CD14-positive monocyte (primary cell): ENCODE data around the gene NINJ1. TPM values are rescaled to one million over a fixed set of nuclear protein-coding genes. Genes with fewer than 3 reads are reported as not detected.

ENCODE experiments used
- DNase-seq, 3 donors: peaks; one replicate each; pipeline ENCODE4 v3.0.0-alpha.2; 2011 to 2022
- H2AFZ ChIP-seq: 2 replicates; pipeline ENCODE4 v1.6.0; 2012; ENCODE audit warnings: mild to moderate bottlenecking, low read depth, low read length, inconsistent platforms; ENCODE audit not compliant: insufficient read depth, poor library complexity, severe bottlenecking
- H3K27ac ChIP-seq, 2 donors: 1 replicate in 1 of 2; 2 replicates in 1 of 2; pipeline ENCODE4 v1.5.1; 2012 to 2013; ENCODE audit warnings: low read length in 2 of 2, control low read depth in 1 of 2, inconsistent platforms in 1 of 2, low read depth in 1 of 2, mild to moderate bottlenecking in 1 of 2
- H3K27me3 ChIP-seq, 2 donors: one replicate each; pipeline versions ENCODE4 v1.6.0 to v1.6.1; 2011 to 2013; ENCODE audit warnings: low read length in 2 of 2; ENCODE audit not compliant: control insufficient read depth in 2 of 2, insufficient read depth in 2 of 2
- H3K36me3 ChIP-seq, 2 donors: replicated peaks in 1 of 2; 1 replicate in 1 of 2; 2 replicates in 1 of 2; pipeline versions ENCODE4 v1.5.1 to v1.6.1; 2012 to 2013; ENCODE audit warnings: low read length in 2 of 2, control low read depth in 1 of 2, inconsistent platforms in 1 of 2, mild to moderate bottlenecking in 1 of 2; ENCODE audit not compliant: insufficient read depth in 2 of 2, control insufficient read depth in 1 of 2
- H3K4me1 ChIP-seq, 2 donors: 1 replicate in 1 of 2; 2 replicates in 1 of 2; pipeline versions ENCODE4 v1.5.1 to v1.6.1; 2012 to 2013; ENCODE audit warnings: low read length in 2 of 2, control low read depth in 1 of 2, inconsistent platforms in 1 of 2, mild to moderate bottlenecking in 1 of 2, moderate library complexity in 1 of 2; ENCODE audit not compliant: insufficient read depth in 2 of 2, control insufficient read depth in 1 of 2
- H3K4me2 ChIP-seq: replicated peaks from 2 replicates; pipeline ENCODE3; 2012; ENCODE audit warnings: low read length, moderate library complexity, mild to moderate bottlenecking; ENCODE audit not compliant: poor library complexity, severe bottlenecking; ENCODE audit errors: extremely low read depth
- H3K4me3 ChIP-seq, 3 experiments: fragments of 200-600 bp in 1 of 3; sonication (generic) in 1 of 3; replicated peaks in 1 of 3; 1 replicate in 2 of 3; 2 replicates in 1 of 3; pipeline ENCODE4 v1.5.1; 2011 to 2013; ENCODE audit warnings: low read length in 3 of 3, mild to moderate bottlenecking in 3 of 3, control low read depth in 2 of 3, low read depth in 2 of 3, inconsistent platforms in 1 of 3, moderate library complexity in 1 of 3
- H3K79me2 ChIP-seq: 2 replicates; pipeline ENCODE4 v1.6.0; 2012; ENCODE audit warnings: mild to moderate bottlenecking, control low read depth, inconsistent platforms, low read length, moderate library complexity; ENCODE audit not compliant: insufficient read depth
- H3K9ac ChIP-seq: 2 replicates; pipeline ENCODE4 v1.6.0; 2017; ENCODE audit warnings: low read length, mild to moderate bottlenecking; ENCODE audit not compliant: insufficient read depth, poor library complexity, severe bottlenecking
- H3K9me3 ChIP-seq, 2 donors: replicated peaks in 1 of 2; 1 replicate in 1 of 2; 2 replicates in 1 of 2; pipeline versions ENCODE4 v1.5.1 to v1.6.1; 2012 to 2013; ENCODE audit warnings: low read length in 2 of 2, control low read depth in 1 of 2; ENCODE audit not compliant: control insufficient read depth in 1 of 2, insufficient read depth in 1 of 2
- H4K20me1 ChIP-seq: 2 replicates; pipeline ENCODE4 v1.6.0; 2012; ENCODE audit warnings: mild to moderate bottlenecking, low read length, control low read depth, moderate library complexity; ENCODE audit not compliant: insufficient read depth
- H3K27ac Mint-ChIP-seq, 7 donors: one replicate each; pipeline ENCODE4 v1.8.0; 2020; ENCODE audit warnings: mild to moderate bottlenecking in 7 of 7, mixed read lengths in 7 of 7, moderate library complexity in 6 of 7, inconsistent platforms in 2 of 7
- H3K27me3 Mint-ChIP-seq, 3 donors: one replicate each; pipeline ENCODE4 v1.8.0; 2021 to 2022; ENCODE audit warnings: low read depth in 3 of 3, mild to moderate bottlenecking in 3 of 3, mixed read lengths in 3 of 3, moderate library complexity in 3 of 3, inconsistent platforms in 1 of 3
- H3K36me3 Mint-ChIP-seq, 2 donors: one replicate each; pipeline ENCODE4 v1.8.0; 2020; ENCODE audit warnings: mixed read lengths in 2 of 2, inconsistent platforms in 1 of 2, mild to moderate bottlenecking in 1 of 2
- H3K4me1 Mint-ChIP-seq: one replicate; pipeline ENCODE4 v1.8.0; 2020; ENCODE audit warnings: mild to moderate bottlenecking, mixed read lengths
- H3K4me3 Mint-ChIP-seq, 2 donors: one replicate each; pipeline ENCODE4 v1.8.0; 2020; ENCODE audit warnings: mild to moderate bottlenecking in 2 of 2, mixed read lengths in 2 of 2, moderate library complexity in 1 of 2
- H3K9me3 Mint-ChIP-seq, 7 donors: one replicate each; pipeline ENCODE4 v1.8.0; 2020 to 2022; ENCODE audit warnings: mixed read lengths in 7 of 7, mild to moderate bottlenecking in 6 of 7, moderate library complexity in 6 of 7, inconsistent platforms in 2 of 7
- WGBS: methylation state at CpG from one replicate; pipeline ENCODE4 v1.1.5; 2013; ENCODE audit warnings: missing lambda C conversion rate; ENCODE audit not compliant: insufficient coverage; 5-methylcytosine and 5-hydroxymethylcytosine counted together
- intact Hi-C, 2 donors: fragments of 100-400 bp; cut with micrococcal nuclease; formaldehyde crosslinking; loops; one replicate each; pipeline versions ENCODE4 v1.15.0 to v1.15.1; 2023
- polyA plus RNA-seq, 3 donors: library from polyadenylated mRNA; depleted of rRNA in 1 of 3; unstranded in 2 of 3; stranded (reverse) in 1 of 3; fragments of 300-500 nt in 2 of 3; fragments of >200 nt in 1 of 3; fragmentation: Illumina TruSeq in 2 of 3; gene quantifications; 1 replicate in 2 of 3; 2 replicates in 1 of 3; pipeline ENCODE4 v1.2.3, GENCODE V29; 2012 to 2021
- TF ChIP-seq, protein P1 (sequence below): fragments of 200-600 bp; IDR thresholded peaks from one replicate; pipeline ENCODE4 v1.8.0; 2022; ENCODE audit warnings: antibody characterized with exemption, mild to moderate bottlenecking

NINJ1 gene
- polyA plus RNA-seq, 3 donors = 290 to 610 (median 469) TPM

DNA sequence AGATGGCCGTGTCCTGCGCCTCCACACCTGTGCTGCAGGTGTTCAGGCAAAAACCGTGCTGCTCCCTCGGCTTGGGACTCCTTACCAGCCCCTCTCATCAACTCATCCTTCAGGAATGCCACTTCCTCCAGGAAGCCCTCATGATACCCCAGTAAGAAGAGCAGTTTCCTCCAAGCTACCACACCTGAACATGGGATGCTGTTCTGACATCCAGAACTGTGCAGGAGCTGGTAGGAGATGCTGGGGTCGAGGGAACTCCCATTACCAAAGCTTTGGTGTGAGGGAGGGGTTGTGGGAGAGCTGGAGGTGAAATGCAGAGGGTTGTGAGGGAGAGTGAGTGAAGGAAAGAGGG, 19.1 kb downstream of the NINJ1 start:
- Histone ChIP-seq H3K27ac (peak overlapping the region; percentile 98 to 100), H4K20me1 (no peaks in the 10 kb centered on the region), H3K4me3 (peak overlapping the region in 1 of 3 experiments; percentile 30), H3K4me2 (peak overlapping the region; percentile 30), H3K9me3 (no peaks in the 10 kb centered on the region), H3K4me1 (peaks cover 91 to 99% of the 10 kb centered on the region in 2 donors), H3K27me3 (no peaks in the 10 kb centered on the region), H2AFZ (no peak overlapping the region), H3K79me2 (peaks cover 53% of the 10 kb centered on the region), H3K36me3 (peaks cover 14% of the 10 kb centered on the region in 2 donors), H3K9ac (peak overlapping the region; percentile 78)
- H3K27ac Mint-ChIP-seq = peak overlapping the region; percentile 97 to 100 (median 99)
- no peak for DNase-seq
- H3K4me3 Mint-ChIP-seq = peak overlapping the region; percentile 7 to 20
- peaks cover 62% of the 10 kb centered on the region in 2 donors for H3K36me3 Mint-ChIP-seq
- 66% methylated on average over 5 of the region's 5 CpGs for WGBS
- H3K9me3 Mint-ChIP-seq = peaks cover 0 to 3% (median 0%) of the 10 kb centered on the region in 7 donors
- TF ChIP-seq, protein P1, sequence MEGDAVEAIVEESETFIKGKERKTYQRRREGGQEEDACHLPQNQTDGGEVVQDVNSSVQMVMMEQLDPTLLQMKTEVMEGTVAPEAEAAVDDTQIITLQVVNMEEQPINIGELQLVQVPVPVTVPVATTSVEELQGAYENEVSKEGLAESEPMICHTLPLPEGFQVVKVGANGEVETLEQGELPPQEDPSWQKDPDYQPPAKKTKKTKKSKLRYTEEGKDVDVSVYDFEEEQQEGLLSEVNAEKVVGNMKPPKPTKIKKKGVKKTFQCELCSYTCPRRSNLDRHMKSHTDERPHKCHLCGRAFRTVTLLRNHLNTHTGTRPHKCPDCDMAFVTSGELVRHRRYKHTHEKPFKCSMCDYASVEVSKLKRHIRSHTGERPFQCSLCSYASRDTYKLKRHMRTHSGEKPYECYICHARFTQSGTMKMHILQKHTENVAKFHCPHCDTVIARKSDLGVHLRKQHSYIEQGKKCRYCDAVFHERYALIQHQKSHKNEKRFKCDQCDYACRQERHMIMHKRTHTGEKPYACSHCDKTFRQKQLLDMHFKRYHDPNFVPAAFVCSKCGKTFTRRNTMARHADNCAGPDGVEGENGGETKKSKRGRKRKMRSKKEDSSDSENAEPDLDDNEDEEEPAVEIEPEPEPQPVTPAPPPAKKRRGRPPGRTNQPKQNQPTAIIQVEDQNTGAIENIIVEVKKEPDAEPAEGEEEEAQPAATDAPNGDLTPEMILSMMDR = no peak
- peaks cover 0 to 2% (median 0%) of the 10 kb centered on the region in 3 donors for H3K27me3 Mint-ChIP-seq
- intact Hi-C loops = loop anchor here in 1 of 2 donors (10.0 kb wide), 1 partner anchor 1050 kb away; no protein-coding TSS in a partner anchor
- H3K4me1 Mint-ChIP-seq = peaks cover 89% of the 10 kb centered on the region

GRCh38 chr9:93114169-93114983, 19.7 kb downstream of the NINJ1 start:
- peaks cover 2% of the 10 kb centered on the region for H4K20me1 ChIP-seq
- H3K27me3 ChIP-seq = no peaks in the 10 kb centered on the region
- intact Hi-C loops = loop anchor here in 1 of 2 donors (10.0 kb wide), 1 partner anchor 1050 kb away; no protein-coding TSS in a partner anchor
- DNase-seq = peak; percentile 56 to 65 (median 59)
- no peaks in the 10 kb centered on the region for H3K27me3 Mint-ChIP-seq
- H3K9me3 Mint-ChIP-seq = peaks cover 0 to 5% (median 0%) of the 10 kb centered on the region in 7 donors
- peaks cover 53% of the 10 kb centered on the region for H3K79me2 ChIP-seq
- no peaks in the 10 kb centered on the region for H3K9me3 ChIP-seq
- peak overlapping the region; percentile 7 to 20 for H3K4me3 Mint-ChIP-seq
- peaks cover 14% of the 10 kb centered on the region in 2 donors for H3K36me3 ChIP-seq
- 68% methylated on average over 13 of the region's 17 CpGs for WGBS
- H3K4me1 ChIP-seq = peaks cover 92 to 99% of the 10 kb centered on the region in 2 donors
- peak overlapping the region; percentile 78 for H3K9ac ChIP-seq
- TF ChIP-seq, protein P1 = no peak
- H3K27ac Mint-ChIP-seq = peak overlapping the region; percentile 97 to 100 (median 99)
- no peak overlapping the region for H2AFZ ChIP-seq
- peaks cover 89% of the 10 kb centered on the region for H3K4me1 Mint-ChIP-seq
- H3K4me3 ChIP-seq = peak overlapping the region in 1 of 3 experiments; percentile 30
- H3K36me3 Mint-ChIP-seq = peaks cover 62 to 63% of the 10 kb centered on the region in 2 donors
- peak overlapping the region; percentile 98 to 100 for H3K27ac ChIP-seq
- H3K4me2 ChIP-seq = peak overlapping the region; percentile 30
